ENCODE data around the gene MSANTD3.

DNA sequence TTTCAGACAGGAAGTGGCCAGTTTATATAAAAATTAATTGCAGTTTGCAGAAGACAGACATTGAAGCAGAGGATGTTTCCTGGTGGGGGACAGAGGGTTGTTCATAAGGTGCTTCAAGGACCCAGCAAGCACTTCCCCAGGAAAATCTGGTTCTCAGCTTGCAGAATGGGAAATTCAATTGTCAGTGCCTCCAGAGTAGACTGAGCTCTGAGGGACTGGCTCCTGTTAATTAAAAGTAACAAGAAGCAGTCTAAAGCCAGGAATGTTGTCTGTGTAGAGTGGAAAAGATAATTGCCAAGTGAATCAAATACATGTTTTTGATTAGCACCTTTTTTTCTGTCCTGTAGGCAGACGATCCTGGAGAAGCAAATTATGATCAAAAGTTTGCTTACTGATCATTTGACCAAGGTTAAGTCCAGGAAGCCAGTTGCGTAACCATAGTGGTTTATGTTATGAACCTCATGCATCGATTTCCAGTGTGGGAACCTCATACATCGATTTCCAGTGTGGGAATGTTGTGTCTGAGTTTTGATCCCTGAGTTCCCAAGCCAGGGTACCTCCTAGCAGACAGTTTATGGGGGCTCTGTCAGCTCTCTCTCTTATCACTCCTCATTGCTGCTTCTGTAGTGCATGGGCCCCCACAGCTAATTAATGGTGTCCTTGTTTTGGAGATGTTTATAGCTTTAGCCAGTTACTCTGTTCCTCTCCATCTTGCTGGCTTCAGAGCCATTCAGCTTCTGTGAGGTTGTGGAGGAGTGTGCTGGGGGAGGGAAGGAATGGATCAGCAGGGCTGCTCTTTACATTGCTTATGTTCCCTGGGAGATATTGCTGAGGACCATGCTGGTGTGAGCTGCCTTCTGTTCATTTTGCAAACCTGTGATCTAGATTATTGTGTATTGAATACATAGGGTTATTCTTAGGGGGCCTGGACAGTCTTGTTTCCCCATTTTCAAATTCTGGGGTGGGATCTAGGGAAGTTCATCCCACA lies 17.1 kb downstream of the MSANTD3 start:
- TF ChIP-seq SP1 (IDR thresholded peaks at IDR 0.05) (no peak), FOXM1 (IDR thresholded peaks at IDR 0.05; ENCODE audit: borderline replicate concordance) (no peak), TARDBP (IDR thresholded peaks at IDR 0.05) (no peak), ELF4 (IDR thresholded peaks at IDR 0.05) (no peak), FOXK2 (IDR thresholded peaks at IDR 0.05) (no peak), ZNF384 (IDR thresholded peaks at IDR 0.05) (no peak), ARNT (IDR thresholded peaks at IDR 0.05) (no peak), SUZ12 (IDR thresholded peaks at IDR 0.05) (no peak)

Measured in HEK293T (cell line).